A549 (cell line): ENCODE data around the gene TLDC2. TPM values are rescaled to one million over a fixed set of nuclear protein-coding genes. Genes with fewer than 3 reads are reported as not detected.
"Not testable (repeated sequence)": the region's sequence is repeated elsewhere in the genome, so short reads cannot be mapped to it uniquely, and the experiment has no call there.

Experiments
- ATAC-seq, 2 experiments: fragments of 200-7000 bp in 1 of 2; fragments of >200 bp in 1 of 2; cut with Nextera tagmentation in 1 of 2; cut with Tn5 transposase in 1 of 2; 3 replicates each; pipeline versions ENCODE4 v1.8.0 to v1.9.1; 2018 to 2020; ENCODE audit warnings: mild to moderate bottlenecking in 1 of 2, moderate library complexity in 1 of 2
- CTCF ChIA-PET: fragments of 300-600 bp; sonication (Branson Sonifier 250); formaldehyde crosslinking; extraction: SDS; loops from one replicate; lab custom pipeline; 2021; ENCODE audit warnings: antibody characterized with exemption, inconsistent platforms; lab: Yijun Ruan, JAX
- POLR2A ChIA-PET: fragments of 350-600 bp; formaldehyde crosslinking; extraction: SDS; loops from one replicate; lab custom pipeline; 2021; ENCODE audit warnings: antibody characterized with exemption, inconsistent platforms; lab: Yijun Ruan, JAX
- DNase-seq, 2 experiments: peaks; one replicate each; pipeline versions ENCODE4 v3.0.0 to v3.0.0-alpha.2; 2011 to 2016; ENCODE audit warnings: low read depth in 1 of 2, low spot score in 1 of 2
- FAIRE-seq: peaks from 2 replicates; lab custom pipeline; 2011; peaks lifted over from hg19 to GRCh38; lab: Jason Lieb, UNC
- H3K27ac ChIP-seq, 2 experiments: fragments of >200 bp; sonication (Bioruptor Twin); formaldehyde crosslinking; 3 replicates each; pipeline ENCODE4 v1.5.1; 2016 to 2017
- H3K4me1 ChIP-seq: fragments of >200 bp; sonication (Bioruptor Twin); formaldehyde crosslinking; 3 replicates; pipeline ENCODE4 v1.6.1; 2016
- H3K4me2 ChIP-seq: fragments of >200 bp; sonication (Bioruptor Twin); formaldehyde crosslinking; 3 replicates; pipeline ENCODE4 v1.6.1; 2016
- H3K4me3 ChIP-seq: fragments of >200 bp; sonication (Bioruptor Twin); formaldehyde crosslinking; 3 replicates; pipeline ENCODE4 v1.5.1; 2016
- H3K9me3 ChIP-seq: fragments of >200 bp; sonication (Bioruptor Twin); formaldehyde crosslinking; 3 replicates; pipeline ENCODE4 v1.6.1; 2016
- CBX8 ChIP-seq: fragments of 200-600 bp; sonication (generic); IDR thresholded peaks from 2 replicates; pipeline ENCODE4 v1.6.1; 2016
- ESRRA ChIP-seq: fragments of 150-350 bp; IDR thresholded peaks from 2 replicates; pipeline ENCODE4 v1.6.1; 2014; ENCODE audit warnings: mild to moderate bottlenecking, low read length, borderline replicate concordance
- FOXS1 ChIP-seq: fragments of 250-450 bp; sonication (Bioruptor Pico); IDR thresholded peaks from 2 replicates; pipeline ENCODE4 v1.5.0; 2020; ENCODE audit warnings: mild to moderate bottlenecking, moderate library complexity
- GATA3 ChIP-seq: IDR thresholded peaks from 2 replicates; pipeline ENCODE4 v1.6.1; 2012; ENCODE audit warnings: borderline replicate concordance
- HEYL ChIP-seq: fragments of 250-450 bp; sonication (Bioruptor Pico); IDR thresholded peaks from 2 replicates; pipeline ENCODE4 v1.8.0; 2021; ENCODE audit warnings: mild to moderate bottlenecking, moderate library complexity
- HOXB13 ChIP-seq: fragments of 250-450 bp; sonication (Bioruptor Pico); IDR thresholded peaks from 2 replicates; pipeline ENCODE4 v1.5.0; 2020; ENCODE audit warnings: low read depth, mild to moderate bottlenecking, moderate library complexity
- HOXB5 ChIP-seq: fragments of 250-450 bp; sonication (Bioruptor Pico); IDR thresholded peaks from 2 replicates; pipeline ENCODE4 v1.5.0; 2020; ENCODE audit warnings: mild to moderate bottlenecking, moderate library complexity
- JUN ChIP-seq, 2 experiments: fragments of >200 bp; sonication (Bioruptor Twin); formaldehyde crosslinking; IDR thresholded peaks; 2 replicates in 1 of 2; 3 replicates in 1 of 2; pipeline ENCODE4 v1.6.1; 2016 to 2017
- KDM5A ChIP-seq: fragments of 200-600 bp; sonication (generic); IDR thresholded peaks from 2 replicates; pipeline ENCODE4 v1.6.1; 2016; ENCODE audit warnings: antibody characterized with exemption, mild to moderate bottlenecking
- MAZ ChIP-seq: fragments of 150-350 bp; IDR thresholded peaks from 2 replicates; pipeline ENCODE4 v1.6.1; 2014; ENCODE audit warnings: antibody characterized with exemption, low read depth, low read length, borderline replicate concordance
- PHF8 ChIP-seq: fragments of 200-600 bp; sonication (generic); IDR thresholded peaks from 2 replicates; pipeline ENCODE4 v1.6.1; 2016; ENCODE audit warnings: low read depth, mild to moderate bottlenecking, antibody characterized with exemption, moderate library complexity, borderline replicate concordance
- POLR2A ChIP-seq: IDR thresholded peaks from 2 replicates; pipeline ENCODE4 v1.6.1; 2012; ENCODE audit warnings: mild to moderate bottlenecking, low read length
- POLR2AphosphoS2 ChIP-seq: conservative IDR thresholded peaks from 2 replicates; pipeline ENCODE4 v1.6.1; 2012; ENCODE audit warnings: low read length, improper control_type of control experiment, inconsistent platforms
- RAD21 ChIP-seq, 2 experiments: fragments of >200 bp in 1 of 2; sonication (Bioruptor Twin) in 1 of 2; formaldehyde crosslinking in 1 of 2; IDR thresholded peaks in 1 of 2; conservative IDR thresholded peaks in 1 of 2; 2 replicates in 1 of 2; 3 replicates in 1 of 2; pipeline ENCODE4 v1.6.1; 2012 to 2018; ENCODE audit warnings: inconsistent platforms in 1 of 2
- RARB ChIP-seq: fragments of 250-450 bp; sonication (Bioruptor Pico); IDR thresholded peaks from 2 replicates; pipeline ENCODE4 v1.8.0; 2021; ENCODE audit warnings: mild to moderate bottlenecking, moderate library complexity
- RFX5 ChIP-seq: fragments of 450-650 bp; IDR thresholded peaks from 2 replicates; pipeline ENCODE4 v1.7.1; 2014; ENCODE audit warnings: antibody characterized with exemption, mild to moderate bottlenecking, moderate library complexity
- RNF2 ChIP-seq: fragments of 200-600 bp; sonication (generic); IDR thresholded peaks from 2 replicates; pipeline ENCODE4 v1.6.1; 2016; ENCODE audit warnings: low read depth, mild to moderate bottlenecking, antibody characterized with exemption, moderate library complexity, borderline replicate concordance
- SMC3 ChIP-seq: fragments of >200 bp; sonication (Bioruptor Twin); formaldehyde crosslinking; IDR thresholded peaks from 3 replicates; pipeline ENCODE4 v1.6.1; 2018; ENCODE audit warnings: inconsistent platforms
- ZC3H11A ChIP-seq: fragments of 450-650 bp; IDR thresholded peaks from 2 replicates; pipeline ENCODE4 v1.6.1; 2014; ENCODE audit warnings: antibody characterized with exemption, mild to moderate bottlenecking
- ZNF302 ChIP-seq: fragments of 250-450 bp; sonication (Bioruptor Pico); IDR thresholded peaks from 2 replicates; pipeline ENCODE4 v1.9.0; 2021; ENCODE audit warnings: inconsistent platforms, mild to moderate bottlenecking, moderate library complexity
- WGBS: methylation state at CpG from one replicate; pipeline ENCODE4 v1.1.6; 2017; ENCODE audit errors: missing lambda C conversion rate; 5-methylcytosine and 5-hydroxymethylcytosine counted together
- polyA plus RNA-seq, 4 experiments: library from polyadenylated mRNA; depleted of rRNA in 3 of 4; stranded (reverse); fragments of >200 nt; fragmentation: RNase III in 1 of 4; extraction: RNeasy Plus Mini Kit Qiagen cat#74134 plus additional on column Dnase treatment in 1 of 4; gene quantifications; 2 replicates in 3 of 4; 3 replicates in 1 of 4; pipeline ENCODE4 v1.2.3, GENCODE V29; 2011 to 2017
- TF ChIP-seq, protein P1 (sequence below): fragments of >200 bp; sonication (Bioruptor Twin); formaldehyde crosslinking; IDR thresholded peaks from 2 replicates; pipeline ENCODE4 v1.6.1; 2016
- TF ChIP-seq, protein P2 (sequence below): fragments of 250-450 bp; sonication (Bioruptor Pico); IDR thresholded peaks from 2 replicates; pipeline ENCODE4 v1.5.0; 2021; ENCODE audit warnings: mild to moderate bottlenecking, moderate library complexity, borderline replicate concordance
- TF ChIP-seq, protein P3 (sequence below): fragments of >200 bp; sonication (Bioruptor Twin); formaldehyde crosslinking; IDR thresholded peaks from 3 replicates; pipeline ENCODE4 v1.6.1; 2016
- TF ChIP-seq, protein P4 (sequence below): fragments of >200 bp; sonication (Bioruptor Twin); formaldehyde crosslinking; IDR thresholded peaks from 3 replicates; pipeline ENCODE4 v1.5.1; 2016

The TLDC2 gene
- polyA plus RNA-seq, 2 of the 4 experiments (the other 2 are of a cell fraction) = 0.17 TPM; not detected in 1

DNA sequence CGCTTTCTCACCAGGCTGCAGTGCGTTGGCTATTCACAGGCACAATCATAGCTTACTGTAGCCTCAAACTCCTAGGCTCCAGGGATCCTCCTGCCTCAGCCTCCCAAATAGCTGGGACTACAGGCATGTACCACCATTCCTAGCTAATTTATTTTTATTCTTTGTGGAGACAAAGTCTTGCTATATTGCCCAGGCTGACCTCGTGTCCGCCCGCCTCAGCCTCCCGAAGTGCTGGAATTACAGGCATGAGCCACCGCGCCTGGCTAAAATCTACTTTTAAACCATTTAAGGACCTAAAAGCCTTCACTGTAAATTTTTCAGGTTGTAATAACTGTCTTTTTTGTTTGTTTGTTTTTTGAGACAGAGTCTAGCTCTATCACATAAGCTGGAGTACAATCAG, 60.4 kb downstream of the TLDC2 start:
- H3K4me1 ChIP-seq = no peaks in the 10 kb centered on the region
- ChIA-PET CTCF (interaction anchor here (0.7 to 3.0 kb wide), 2 partner anchors 17 to 968 kb away, joined by 3 to 11 read pairs; no protein-coding TSS in a partner anchor), POLR2A (no interaction called here)
- FAIRE-seq (no peak), ATAC-seq (no peak), DNase-seq (no peak)
- TF ChIP-seq, protein P1, sequence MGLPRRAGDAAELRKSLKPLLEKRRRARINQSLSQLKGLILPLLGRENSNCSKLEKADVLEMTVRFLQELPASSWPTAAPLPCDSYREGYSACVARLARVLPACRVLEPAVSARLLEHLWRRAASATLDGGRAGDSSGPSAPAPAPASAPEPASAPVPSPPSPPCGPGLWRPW = no peak
- TF ChIP-seq, protein P2, sequence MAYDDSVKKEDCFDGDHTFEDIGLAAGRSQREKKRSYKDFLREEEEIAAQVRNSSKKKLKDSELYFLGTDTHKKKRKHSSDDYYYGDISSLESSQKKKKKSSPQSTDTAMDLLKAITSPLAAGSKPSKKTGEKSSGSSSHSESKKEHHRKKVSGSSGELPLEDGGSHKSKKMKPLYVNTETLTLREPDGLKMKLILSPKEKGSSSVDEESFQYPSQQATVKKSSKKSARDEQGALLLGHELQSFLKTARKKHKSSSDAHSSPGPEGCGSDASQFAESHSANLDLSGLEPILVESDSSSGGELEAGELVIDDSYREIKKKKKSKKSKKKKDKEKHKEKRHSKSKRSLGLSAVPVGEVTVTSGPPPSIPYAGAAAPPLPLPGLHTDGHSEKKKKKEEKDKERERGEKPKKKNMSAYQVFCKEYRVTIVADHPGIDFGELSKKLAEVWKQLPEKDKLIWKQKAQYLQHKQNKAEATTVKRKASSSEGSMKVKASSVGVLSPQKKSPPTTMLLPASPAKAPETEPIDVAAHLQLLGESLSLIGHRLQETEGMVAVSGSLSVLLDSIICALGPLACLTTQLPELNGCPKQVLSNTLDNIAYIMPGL = no peak
- TF ChIP-seq POLR2AphosphoS2 (no peak), CBX8 (no peak), KDM5A (no peak), GATA3 (no peak), PHF8 (no peak), ZNF302 (CRISPR knock-in tag) (no peak)
- TF ChIP-seq, protein P3, sequence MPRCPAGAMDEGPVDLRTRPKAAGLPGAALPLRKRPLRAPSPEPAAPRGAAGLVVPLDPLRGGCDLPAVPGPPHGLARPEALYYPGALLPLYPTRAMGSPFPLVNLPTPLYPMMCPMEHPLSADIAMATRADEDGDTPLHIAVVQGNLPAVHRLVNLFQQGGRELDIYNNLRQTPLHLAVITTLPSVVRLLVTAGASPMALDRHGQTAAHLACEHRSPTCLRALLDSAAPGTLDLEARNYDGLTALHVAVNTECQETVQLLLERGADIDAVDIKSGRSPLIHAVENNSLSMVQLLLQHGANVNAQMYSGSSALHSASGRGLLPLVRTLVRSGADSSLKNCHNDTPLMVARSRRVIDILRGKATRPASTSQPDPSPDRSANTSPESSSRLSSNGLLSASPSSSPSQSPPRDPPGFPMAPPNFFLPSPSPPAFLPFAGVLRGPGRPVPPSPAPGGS = no peak
- TF ChIP-seq, protein P4, sequence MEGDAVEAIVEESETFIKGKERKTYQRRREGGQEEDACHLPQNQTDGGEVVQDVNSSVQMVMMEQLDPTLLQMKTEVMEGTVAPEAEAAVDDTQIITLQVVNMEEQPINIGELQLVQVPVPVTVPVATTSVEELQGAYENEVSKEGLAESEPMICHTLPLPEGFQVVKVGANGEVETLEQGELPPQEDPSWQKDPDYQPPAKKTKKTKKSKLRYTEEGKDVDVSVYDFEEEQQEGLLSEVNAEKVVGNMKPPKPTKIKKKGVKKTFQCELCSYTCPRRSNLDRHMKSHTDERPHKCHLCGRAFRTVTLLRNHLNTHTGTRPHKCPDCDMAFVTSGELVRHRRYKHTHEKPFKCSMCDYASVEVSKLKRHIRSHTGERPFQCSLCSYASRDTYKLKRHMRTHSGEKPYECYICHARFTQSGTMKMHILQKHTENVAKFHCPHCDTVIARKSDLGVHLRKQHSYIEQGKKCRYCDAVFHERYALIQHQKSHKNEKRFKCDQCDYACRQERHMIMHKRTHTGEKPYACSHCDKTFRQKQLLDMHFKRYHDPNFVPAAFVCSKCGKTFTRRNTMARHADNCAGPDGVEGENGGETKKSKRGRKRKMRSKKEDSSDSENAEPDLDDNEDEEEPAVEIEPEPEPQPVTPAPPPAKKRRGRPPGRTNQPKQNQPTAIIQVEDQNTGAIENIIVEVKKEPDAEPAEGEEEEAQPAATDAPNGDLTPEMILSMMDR = no peak
- H3K9me3 ChIP-seq = no peaks in the 10 kb centered on the region
- H3K4me2 ChIP-seq = no peak overlapping the region
- 93% methylated on average over 8 of the region's 8 CpGs for WGBS
- H3K27ac ChIP-seq = no peak overlapping the region
- H3K4me3 ChIP-seq = no peak overlapping the region

DNA sequence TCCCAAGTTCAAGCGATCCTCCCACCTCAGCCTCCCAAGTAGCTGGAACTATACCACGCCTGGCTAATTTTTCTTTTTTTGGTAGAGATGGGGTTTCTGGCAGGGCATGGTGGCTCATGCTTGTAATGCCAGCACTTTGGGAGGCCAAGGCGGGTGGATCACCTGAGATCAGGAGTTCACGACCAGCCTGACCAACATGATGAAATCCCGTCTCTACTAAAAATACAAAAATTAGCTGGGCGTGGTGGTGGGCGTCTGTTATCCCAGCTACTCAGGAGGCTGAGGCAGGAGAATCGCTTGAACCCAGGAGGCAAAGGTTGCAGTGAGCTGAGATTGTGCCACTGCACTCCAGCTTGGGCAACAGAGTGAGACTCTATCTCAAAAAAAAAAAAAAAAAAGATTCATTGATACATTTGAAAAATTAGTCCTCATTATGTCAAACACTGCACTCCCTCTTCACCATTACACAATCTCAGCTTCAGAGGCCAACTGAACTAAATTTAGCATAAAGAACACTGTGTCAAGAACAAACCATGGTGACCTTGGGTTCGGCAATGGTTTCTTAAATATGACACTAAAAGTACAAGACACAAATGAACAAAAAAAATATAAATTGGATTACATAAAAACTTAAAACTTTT, 60.9 kb downstream of the TLDC2 start:
- FAIRE-seq, ATAC-seq, DNase-seq, H3K9me3 ChIP-seq, H3K4me3 ChIP-seq, H3K27ac ChIP-seq, H3K4me1 ChIP-seq, H3K4me2 ChIP-seq, POLR2A ChIA-PET: not testable (repeated sequence)
- 89% methylated on average over 9 of the region's 9 CpGs for WGBS
- CTCF ChIA-PET = interaction anchor here (0.7 to 3.0 kb wide), 2 partner anchors 17 to 968 kb away, joined by 3 to 11 read pairs; no protein-coding TSS in a partner anchor

DNA sequence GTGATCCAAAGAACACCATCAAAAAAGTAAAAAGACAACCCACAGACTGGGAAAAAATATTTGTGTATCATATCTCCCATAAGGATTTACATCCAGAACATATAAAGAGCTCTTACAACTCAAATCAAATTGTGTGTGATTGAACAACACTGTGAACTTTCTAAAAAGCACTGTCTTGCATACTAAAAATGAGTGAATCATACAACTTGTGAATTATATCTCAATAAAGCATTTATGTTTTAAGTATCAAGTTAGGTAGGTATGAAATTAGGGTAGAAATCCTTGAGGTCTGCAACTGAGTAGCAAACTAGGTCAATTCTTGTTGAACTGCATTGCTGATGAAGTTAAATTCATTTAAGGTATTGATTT, 61.4 kb downstream of the TLDC2 start:
- CTCF ChIA-PET = interaction anchor here (3.0 kb wide), 1 partner anchor 18 kb away, joined by 11 read pairs; no protein-coding TSS in a partner anchor
- POLR2A ChIA-PET = no interaction called here
- Histone ChIP-seq H3K27ac (no peak overlapping the region), H3K4me1 (no peaks in the 10 kb centered on the region), H3K9me3 (no peaks in the 10 kb centered on the region), H3K4me2 (no peak overlapping the region), H3K4me3 (no peak overlapping the region)
- FAIRE-seq (no peak), ATAC-seq (no peak), DNase-seq (no peak)
- TF ChIP-seq RARB (no peak), ESRRA (no peak), RFX5 (no peak), CBX8 (no peak), HOXB13 (CRISPR knock-in tag) (no peak), HOXB5 (no peak), POLR2A (no peak), RAD21 (conservative IDR thresholded peaks at IDR 0.05 in 1 of 2, IDR thresholded peaks at IDR 0.05 in 1 of 2) (no peak), HEYL (CRISPR knock-in tag) (no peak), MAZ (no peak), ZC3H11A (no peak), JUN (IDR thresholded peaks at IDR 0.05) (no peak), SMC3 (no peak), KDM5A (no peak), RNF2 (no peak), FOXS1 (CRISPR knock-in tag) (no peak)
